CD8-positive, alpha-beta memory T cell (primary cell): ENCODE measurements around the gene MAPKAPK3. TPM values are rescaled to one million over a fixed set of nuclear protein-coding genes. Genes with fewer than 3 reads are reported as not detected.
A peak's percentile ranks its signal among the peaks of the same experiment; 100 is the strongest.
"Not testable (repeated sequence)": the region's sequence is repeated elsewhere in the genome, so short reads cannot be mapped to it uniquely, and the experiment has no call there.

ENCODE experiments used
- CTCF ChIA-PET: fragments of 350-600 bp; sonication (Branson Sonifier 250); formaldehyde crosslinking; loops from one replicate; lab custom pipeline; 2021; ENCODE audit warnings: antibody characterized with exemption; lab: Charles Lee
- POLR2A ChIA-PET: fragments of 350-600 bp; sonication (Branson Sonifier 250); formaldehyde crosslinking; loops from one replicate; lab custom pipeline; 2021; ENCODE audit warnings: antibody characterized with exemption; lab: Charles Lee
- DNase-seq, 5 donors: peaks; one replicate each; pipeline versions ENCODE4 v3.0.0 to v3.0.0-alpha.2; 2020 to 2022; ENCODE audit warnings: mixed read lengths in 1 of 5
- H3K27ac ChIP-seq: one replicate; pipeline ENCODE4 v1.7.0; 2013; ENCODE audit warnings: low read depth, mild to moderate bottlenecking, low read length, moderate library complexity
- H3K27me3 ChIP-seq: 2 replicates; pipeline ENCODE4 v1.7.0; 2013; ENCODE audit warnings: low read length, mild to moderate bottlenecking; ENCODE audit not compliant: insufficient read depth, poor library complexity, severe bottlenecking
- H3K36me3 ChIP-seq: 2 replicates; pipeline ENCODE4 v1.7.0; 2013; ENCODE audit warnings: mild to moderate bottlenecking, low read length, moderate library complexity; ENCODE audit not compliant: insufficient read depth
- H3K4me1 ChIP-seq: 2 replicates; pipeline ENCODE4 v1.7.0; 2013; ENCODE audit warnings: mild to moderate bottlenecking, low read length, moderate library complexity; ENCODE audit not compliant: insufficient read depth
- H3K4me3 ChIP-seq: 2 replicates; pipeline ENCODE4 v1.7.0; 2013; ENCODE audit warnings: mild to moderate bottlenecking, low read length
- H3K9me3 ChIP-seq: 2 replicates; pipeline ENCODE4 v1.7.0; 2013; ENCODE audit warnings: mild to moderate bottlenecking, low read length
- H3K27ac Mint-ChIP-seq, 8 donors: one replicate each; pipeline ENCODE4 v1.8.0; 2020 to 2021; ENCODE audit warnings: mixed read lengths in 8 of 8, mild to moderate bottlenecking in 6 of 8, inconsistent platforms in 3 of 8, moderate library complexity in 3 of 8
- H3K27me3 Mint-ChIP-seq, 2 donors: one replicate each; pipeline ENCODE4 v1.8.0; 2020 to 2021; ENCODE audit warnings: mixed read lengths in 2 of 2, mild to moderate bottlenecking in 1 of 2, moderate library complexity in 1 of 2
- H3K36me3 Mint-ChIP-seq, 3 donors: one replicate each; pipeline ENCODE4 v1.8.0; 2020 to 2021; ENCODE audit warnings: mixed read lengths in 3 of 3, inconsistent platforms in 1 of 3, mild to moderate bottlenecking in 1 of 3
- H3K4me1 Mint-ChIP-seq, 3 donors: one replicate each; pipeline ENCODE4 v1.8.0; 2020 to 2021; ENCODE audit warnings: mixed read lengths in 3 of 3, inconsistent platforms in 1 of 3, mild to moderate bottlenecking in 1 of 3
- H3K4me3 Mint-ChIP-seq, 7 donors: one replicate each; pipeline ENCODE4 v1.8.0; 2020 to 2021; ENCODE audit warnings: mixed read lengths in 7 of 7, mild to moderate bottlenecking in 6 of 7, moderate library complexity in 4 of 7, inconsistent platforms in 2 of 7
- H3K9me3 Mint-ChIP-seq, 5 donors: one replicate each; pipeline ENCODE4 v1.8.0; 2020 to 2022; ENCODE audit warnings: mixed read lengths in 5 of 5, mild to moderate bottlenecking in 3 of 5, moderate library complexity in 2 of 5, inconsistent platforms in 1 of 5
- polyA plus RNA-seq: library from polyadenylated mRNA; unstranded; fragments of 300-500 nt; fragmentation: Illumina TruSeq; gene quantifications from one replicate; pipeline ENCODE4 v1.2.3, GENCODE V29; 2021
- total RNA-seq, 2 experiments: library from RNA; stranded (reverse); gene quantifications; one replicate each; pipeline ENCODE4 v1.2.3, GENCODE V29; 2021

Gene MAPKAPK3
- total and polyA plus RNA-seq, 3 experiments from 2014 or later = 57.0 to 156 (median 153) TPM

DNA sequence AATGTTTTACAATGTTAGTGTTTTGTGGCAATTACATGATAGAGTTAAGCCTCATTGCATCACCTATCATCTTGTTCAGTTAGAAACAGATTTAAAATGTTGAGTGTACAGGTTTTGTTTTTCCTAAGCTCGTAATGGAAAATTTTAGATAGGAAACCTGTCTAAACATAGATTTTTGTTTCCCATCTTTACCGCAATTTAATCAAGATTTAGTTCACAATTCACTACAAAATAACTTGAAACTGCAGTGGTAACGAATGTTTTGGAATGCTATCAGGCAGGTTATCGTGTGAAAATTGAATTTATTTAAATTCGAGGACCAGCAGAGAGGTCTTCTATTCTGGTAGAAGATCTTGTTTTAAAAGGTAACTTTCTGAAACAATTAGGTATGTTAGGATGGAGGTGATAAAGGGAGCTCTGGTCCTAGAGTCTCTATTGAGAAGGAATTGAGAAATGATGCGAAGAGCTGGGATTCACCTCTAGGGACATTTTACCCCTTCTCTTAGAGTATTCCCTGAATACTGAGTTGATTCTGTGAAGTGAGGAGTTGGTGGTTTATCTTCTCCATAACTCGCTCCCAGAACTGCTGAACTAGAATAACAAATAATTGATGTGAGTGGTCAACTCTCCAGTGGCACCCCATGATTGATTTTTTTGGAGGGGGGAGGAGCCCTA, 59.2 kb downstream of the MAPKAPK3 start:
- Histone ChIP-seq H3K9me3 (no peaks in the 10 kb centered on the region), H3K4me1 (peaks cover 15% of the 10 kb centered on the region), H3K27me3 (peaks cover 23% of the 10 kb centered on the region), H3K36me3 (no peaks in the 10 kb centered on the region), H3K4me3 (no peak overlapping the region), H3K27ac (no peak overlapping the region)
- Mint-ChIP-seq H3K27ac (peak overlapping the region in 1 of 8 donors; percentile 5), H3K36me3 (no peaks in the 10 kb centered on the region), H3K4me1 (peaks cover 5 to 15% (median 6%) of the 10 kb centered on the region in 3 donors), H3K4me3 (peak overlapping the region in 5 of 7 donors; percentile 27 to 89 (median 43)), H3K27me3 (peaks cover 12 to 46% of the 10 kb centered on the region in 2 donors), H3K9me3 (no peaks in the 10 kb centered on the region)
- ChIA-PET POLR2A (no interaction called here), CTCF (interaction anchor here (2.0 kb wide), 1 partner anchor 60 kb away, joined by 7 read pairs; no protein-coding TSS in a partner anchor)
- DNase-seq = no peak

GRCh38 chr3:50687127-50687751, 70.3 kb downstream of the MAPKAPK3 start:
- no peak for DNase-seq
- Mint-ChIP-seq H3K9me3 (no peaks in the 10 kb centered on the region), H3K36me3 (no peaks in the 10 kb centered on the region), H3K4me3 (no peak overlapping the region), H3K27ac (peak overlapping the region in 2 of 8 donors; percentile 0 to 36), H3K27me3 (peaks cover under 1 to 31% of the 10 kb centered on the region in 2 donors), H3K4me1 (peaks cover 0 to 8% (median 8%) of the 10 kb centered on the region in 3 donors)
- Histone ChIP-seq H3K27me3 (no peaks in the 10 kb centered on the region), H3K36me3 (no peaks in the 10 kb centered on the region), H3K4me3 (no peak overlapping the region), H3K27ac (no peak overlapping the region), H3K4me1 (no peaks in the 10 kb centered on the region), H3K9me3 (no peaks in the 10 kb centered on the region)
- ChIA-PET CTCF (no interaction called here), POLR2A (interaction anchor here (1.1 kb wide), 1 partner anchor 14 kb away, joined by 3 read pairs; no protein-coding TSS in a partner anchor)

GRCh38 chr3:50687916-50688315, 71.0 kb downstream of the MAPKAPK3 start:
- H3K27ac ChIP-seq = no peak overlapping the region
- H3K9me3 Mint-ChIP-seq = no peaks in the 10 kb centered on the region
- peak overlapping the region in 1 of 8 donors; percentile 36 for H3K27ac Mint-ChIP-seq
- peaks cover 0 to 8% (median 8%) of the 10 kb centered on the region in 3 donors for H3K4me1 Mint-ChIP-seq
- H3K4me3 ChIP-seq = no peak overlapping the region
- ChIA-PET POLR2A (interaction anchor here (1.1 kb wide), 1 partner anchor 15 kb away, joined by 3 read pairs; no protein-coding TSS in a partner anchor), CTCF (no interaction called here)
- no peaks in the 10 kb centered on the region for H3K4me1 ChIP-seq
- no peak for DNase-seq
- no peak overlapping the region for H3K4me3 Mint-ChIP-seq
- H3K36me3 ChIP-seq = no peaks in the 10 kb centered on the region
- H3K36me3 Mint-ChIP-seq = no peaks in the 10 kb centered on the region
- no peaks in the 10 kb centered on the region for H3K27me3 ChIP-seq
- no peaks in the 10 kb centered on the region for H3K9me3 ChIP-seq
- peaks cover 0 to 29% of the 10 kb centered on the region in 2 donors for H3K27me3 Mint-ChIP-seq

DNA sequence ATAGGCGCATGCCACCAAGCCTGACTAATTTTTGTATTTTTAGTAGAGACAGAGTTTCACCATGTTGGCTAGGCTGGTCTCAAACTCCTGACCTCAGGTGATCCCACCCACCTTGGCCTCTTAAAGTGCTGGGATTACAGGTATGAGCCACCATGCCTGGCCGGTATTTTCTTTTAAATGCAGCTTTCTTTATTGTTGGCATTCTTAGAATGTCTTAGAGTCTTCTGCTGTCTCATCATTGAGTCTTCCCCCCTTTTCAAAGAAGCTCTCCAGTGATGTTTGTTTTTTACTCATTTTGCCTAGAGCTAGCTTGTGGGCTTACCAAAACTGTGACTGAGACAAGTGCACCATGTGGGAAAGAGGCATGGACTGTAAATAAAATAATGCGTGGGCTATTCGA, 71.7 kb downstream of the MAPKAPK3 start:
- H3K36me3 Mint-ChIP-seq, H3K27ac Mint-ChIP-seq, H3K4me3 ChIP-seq, H3K9me3 ChIP-seq, DNase-seq, CTCF ChIA-PET, H3K27ac ChIP-seq, H3K27me3 ChIP-seq, H3K36me3 ChIP-seq, H3K4me3 Mint-ChIP-seq, H3K9me3 Mint-ChIP-seq, POLR2A ChIA-PET, H3K4me1 ChIP-seq, H3K4me1 Mint-ChIP-seq: not testable (repeated sequence)
- H3K27me3 Mint-ChIP-seq = peaks cover 0 to 25% of the 10 kb centered on the region in 2 donors

GRCh38 chr3:50689558-50689957, 72.6 kb downstream of the MAPKAPK3 start:
- DNase-seq = no peak
- H3K4me1 Mint-ChIP-seq = peaks cover 0 to 8% (median 8%) of the 10 kb centered on the region in 3 donors
- H3K4me3 Mint-ChIP-seq = no peak overlapping the region
- peaks cover 0 to 17% of the 10 kb centered on the region in 2 donors for H3K27me3 Mint-ChIP-seq
- H3K9me3 Mint-ChIP-seq = peaks cover 0 to 4% (median 0%) of the 10 kb centered on the region in 5 donors
- no peaks in the 10 kb centered on the region for H3K4me1 ChIP-seq
- ChIA-PET CTCF (no interaction called here), POLR2A (no interaction called here)
- H3K9me3 ChIP-seq = no peaks in the 10 kb centered on the region
- H3K27me3 ChIP-seq = no peaks in the 10 kb centered on the region
- H3K27ac ChIP-seq = no peak overlapping the region
- no peak overlapping the region for H3K27ac Mint-ChIP-seq
- H3K4me3 ChIP-seq = no peak overlapping the region
- no peaks in the 10 kb centered on the region for H3K36me3 Mint-ChIP-seq
- H3K36me3 ChIP-seq = no peaks in the 10 kb centered on the region

DNA sequence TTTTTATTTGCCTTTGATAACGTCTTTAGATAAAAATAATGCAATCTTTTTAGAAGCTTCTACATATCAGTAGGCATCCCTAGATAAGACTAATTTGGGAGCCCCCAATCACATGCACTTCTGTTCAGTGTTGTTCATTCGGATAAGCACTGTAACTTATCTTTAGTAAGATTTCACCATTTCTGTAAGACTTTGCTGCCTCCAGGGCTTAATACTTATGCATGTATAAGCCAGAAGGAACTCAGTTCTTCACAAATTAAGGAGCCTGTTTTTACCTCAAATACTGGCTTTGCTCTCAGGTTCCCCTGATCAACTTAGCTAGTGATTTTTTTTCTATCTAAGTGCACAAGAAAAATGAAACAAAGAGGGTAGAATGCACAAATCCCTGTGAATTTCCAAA, 78.1 kb downstream of the MAPKAPK3 start:
- no peaks in the 10 kb centered on the region for H3K4me1 Mint-ChIP-seq
- Histone ChIP-seq H3K36me3 (no peaks in the 10 kb centered on the region), H3K4me1 (no peaks in the 10 kb centered on the region), H3K4me3 (no peak overlapping the region), H3K27ac (no peak overlapping the region), H3K9me3 (no peaks in the 10 kb centered on the region), H3K27me3 (no peaks in the 10 kb centered on the region)
- peaks cover 0 to 11% (median 9%) of the 10 kb centered on the region in 5 donors for H3K9me3 Mint-ChIP-seq
- ChIA-PET POLR2A (no interaction called here), CTCF (no interaction called here)
- peaks cover 0 to 13% (median 0%) of the 10 kb centered on the region in 3 donors for H3K36me3 Mint-ChIP-seq
- H3K27ac Mint-ChIP-seq = no peak overlapping the region
- no peak overlapping the region for H3K4me3 Mint-ChIP-seq
- H3K27me3 Mint-ChIP-seq = peaks cover 0 to 6% of the 10 kb centered on the region in 2 donors
- DNase-seq = no peak

- ChIA-PET CTCF (no interaction called here), POLR2A (no interaction called here)
- H3K4me1 Mint-ChIP-seq = no peaks in the 10 kb centered on the region
These were observed 79.3 kb downstream of the MAPKAPK3 start for GRCh38 chr3:50696276-50696675.

DNA sequence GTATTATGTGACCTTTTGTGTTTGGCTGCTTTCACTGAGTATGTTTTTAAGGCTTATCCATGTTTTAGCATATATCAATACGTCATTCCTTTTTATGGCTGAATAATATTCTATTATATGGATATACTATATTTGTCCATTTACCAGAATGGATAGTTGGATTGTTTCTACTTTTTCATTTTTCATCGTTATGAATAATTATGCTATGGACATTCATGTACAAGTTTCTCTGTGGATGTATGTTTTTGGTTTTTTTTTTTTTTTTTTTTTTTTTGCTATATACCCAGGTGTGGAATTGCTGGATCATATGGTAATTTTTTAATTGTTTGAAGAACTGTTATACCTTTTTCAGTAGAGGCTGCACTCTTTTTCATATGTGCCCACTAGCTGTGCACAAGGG, 81.3 kb downstream of the MAPKAPK3 start:
- H3K4me3 ChIP-seq = no peak overlapping the region
- Mint-ChIP-seq H3K4me3 (no peak overlapping the region), H3K9me3 (peaks cover 0 to 13% (median 10%) of the 10 kb centered on the region in 5 donors), H3K36me3 (peaks cover 0 to 24% (median 0%) of the 10 kb centered on the region in 3 donors), H3K4me1 (no peaks in the 10 kb centered on the region), H3K27ac (no peak overlapping the region), H3K27me3 (peaks cover 3 to 24% of the 10 kb centered on the region in 2 donors)
- no peak for DNase-seq
- H3K9me3 ChIP-seq = no peaks in the 10 kb centered on the region
- no peaks in the 10 kb centered on the region for H3K27me3 ChIP-seq
- H3K36me3 ChIP-seq = no peaks in the 10 kb centered on the region
- no peak overlapping the region for H3K27ac ChIP-seq
- CTCF ChIA-PET = no interaction called here
- POLR2A ChIA-PET = no interaction called here
- H3K4me1 ChIP-seq = no peaks in the 10 kb centered on the region

More at GRCh38 chr3:50696276-50696675, 79.3 kb downstream of the MAPKAPK3 start:
- Mint-ChIP-seq H3K4me3 (no peak overlapping the region), H3K36me3 (peaks cover 0 to 19% (median 0%) of the 10 kb centered on the region in 3 donors), H3K27me3 (peaks cover 0 to 14% of the 10 kb centered on the region in 2 donors), H3K9me3 (peaks cover 0 to 11% (median 9%) of the 10 kb centered on the region in 5 donors), H3K27ac (no peak overlapping the region)
- Histone ChIP-seq H3K27ac (no peak overlapping the region), H3K27me3 (no peaks in the 10 kb centered on the region), H3K36me3 (no peaks in the 10 kb centered on the region), H3K4me1 (no peaks in the 10 kb centered on the region), H3K4me3 (no peak overlapping the region), H3K9me3 (no peaks in the 10 kb centered on the region)
- no peak for DNase-seq
